ENCODE data around the gene WDR81.

The WDR81 gene

GRCh38 chr17:1779571-1780131, 55.1 kb downstream of the WDR81 start:
- DNase-seq (ENCODE audit: low spot score), result no peak

GRCh38 chr17:1782171-1782567, 57.7 kb downstream of the WDR81 start:
- DNase-seq (ENCODE audit: low spot score), result no peak

- DNase-seq (ENCODE audit: low spot score), result no peak
Measured at GRCh38 chr17:1783271-1783670, 58.8 kb downstream of the WDR81 start.

DNA sequence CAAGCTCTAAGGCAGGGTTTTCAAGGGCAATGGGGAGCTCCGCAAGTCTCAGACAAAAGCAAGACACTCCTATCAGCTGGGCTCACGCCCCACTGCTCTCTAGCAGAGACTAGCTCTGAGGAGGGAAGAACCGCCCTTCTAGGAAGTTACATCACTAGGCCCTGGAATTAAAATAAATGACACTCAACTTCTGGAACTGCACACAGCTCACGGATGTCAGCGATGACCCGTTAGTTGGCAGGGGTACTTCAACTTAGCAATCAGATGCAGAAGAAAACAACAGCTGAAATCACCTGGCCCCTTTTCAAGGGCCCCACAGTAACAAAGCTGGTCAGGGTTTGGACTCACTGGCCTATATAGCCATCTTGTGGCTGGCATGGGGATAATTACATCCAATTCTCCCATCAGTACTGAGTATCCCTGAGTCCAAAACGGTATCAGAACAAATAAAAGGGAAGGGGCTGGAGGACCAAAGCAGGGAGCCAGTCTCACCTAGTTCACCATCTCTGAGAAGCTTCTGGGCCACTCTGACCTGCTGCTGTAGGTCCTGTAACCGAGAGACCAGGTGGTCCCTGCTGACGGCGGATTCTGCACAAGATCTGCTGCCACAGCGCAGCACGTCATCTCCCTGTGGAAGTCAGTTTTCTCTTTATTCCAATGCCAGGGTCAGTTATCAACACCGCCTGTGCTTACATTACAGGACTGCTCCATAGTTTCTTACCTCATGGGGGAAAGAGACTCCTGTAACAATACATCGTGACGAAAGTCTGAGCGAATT, 59.5 kb downstream of the WDR81 start:
- DNase-seq (ENCODE audit: low spot score), result peak; percentile 6

DNA sequence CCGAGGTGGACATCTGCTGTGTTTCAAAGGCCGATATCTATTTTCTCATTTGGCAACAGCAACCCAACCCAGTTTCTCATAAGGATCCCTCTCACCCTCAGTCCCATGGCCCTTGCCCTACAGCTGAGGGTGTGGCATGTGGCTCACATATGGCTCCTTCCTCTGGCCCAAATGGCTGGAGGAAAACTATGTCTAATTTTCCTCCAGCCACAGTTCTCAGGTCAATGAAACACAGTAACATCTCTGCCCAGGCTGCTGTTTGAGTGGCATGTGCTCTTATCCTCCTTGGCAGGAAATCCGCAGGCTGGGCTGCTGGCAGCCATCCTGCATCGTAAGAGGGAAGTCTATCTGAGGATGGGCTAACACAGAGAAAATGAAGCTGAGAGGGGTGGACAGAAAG, 61.4 kb downstream of the WDR81 start:
- DNase-seq (ENCODE audit: low spot score), result no peak

- no peak for DNase-seq (ENCODE audit: low spot score)
Measured at GRCh38 chr17:1786708-1787107, 62.2 kb downstream of the WDR81 start.

GRCh38 chr17:1787301-1787902, 62.9 kb downstream of the WDR81 start:
- DNase-seq (ENCODE audit: low spot score), result no peak

Measured in CD4-positive, alpha-beta T cell treated with Interleukin-2 at 100 ng/mL for 4 hours (primary cell).